MM.1S (cell line): ENCODE results near the gene ANKLE2.

Source experiments
- DNase-seq: peaks from one replicate; pipeline ENCODE4 v3.0.0-alpha.2; 2015
- H2AFZ ChIP-seq: fragments of 300-600 bp; sonication (generic); 2 replicates; pipeline ENCODE4 v1.6.0; 2016; ENCODE audit warnings: antibody characterized with exemption, low read length
- H3F3A ChIP-seq: fragments of 300-600 bp; sonication (generic); 2 replicates; pipeline ENCODE4 v1.6.1; 2016; ENCODE audit warnings: mild to moderate bottlenecking, antibody characterized with exemption, low read length, moderate library complexity, mixed read lengths; ENCODE audit not compliant: insufficient read depth
- H3K27ac ChIP-seq: fragments of 300-600 bp; sonication (generic); 2 replicates; pipeline ENCODE4 v1.5.1; 2016; ENCODE audit warnings: mild to moderate bottlenecking, low read length
- H3K27me3 ChIP-seq: fragments of 300-600 bp; sonication (generic); replicated peaks from 2 replicates; pipeline ENCODE4 v1.6.0; 2016; ENCODE audit warnings: low read length; ENCODE audit not compliant: insufficient read depth
- H3K36me3 ChIP-seq: fragments of 300-600 bp; sonication (generic); replicated peaks from 2 replicates; pipeline ENCODE4 v1.6.1; 2016; ENCODE audit warnings: mild to moderate bottlenecking, low read length, mixed read lengths; ENCODE audit not compliant: insufficient read depth
- H3K4me1 ChIP-seq: fragments of 300-600 bp; sonication (generic); 2 replicates; pipeline ENCODE4 v1.6.1; 2016; ENCODE audit warnings: low read length, mixed read lengths
- H3K4me2 ChIP-seq: fragments of 300-600 bp; sonication (generic); 2 replicates; pipeline ENCODE4 v1.6.0; 2016; ENCODE audit warnings: low read depth, low read length
- H3K4me3 ChIP-seq: fragments of 300-600 bp; sonication (generic); 2 replicates; pipeline ENCODE4 v1.5.1; 2016; ENCODE audit warnings: low read length, mixed read lengths
- H3K79me2 ChIP-seq: fragments of 300-600 bp; sonication (generic); 2 replicates; pipeline ENCODE4 v1.6.1; 2016; ENCODE audit warnings: mixed run types, low read length, mixed read lengths
- H3K9ac ChIP-seq: fragments of 300-600 bp; sonication (generic); 2 replicates; pipeline ENCODE4 v1.6.1; 2016; ENCODE audit warnings: low read length, mixed read lengths
- H3K9me2 ChIP-seq: fragments of 300-600 bp; sonication (generic); replicated peaks from 2 replicates; pipeline ENCODE4 v1.6.1; 2016; ENCODE audit warnings: mild to moderate bottlenecking, low read length, mixed read lengths; ENCODE audit not compliant: insufficient read depth
- H3K9me3 ChIP-seq: fragments of 300-600 bp; sonication (generic); replicated peaks from 2 replicates; pipeline ENCODE4 v1.6.1; 2016; ENCODE audit warnings: mild to moderate bottlenecking, low read length, mixed read lengths; ENCODE audit not compliant: insufficient read depth
- H4K20me1 ChIP-seq: fragments of 300-600 bp; sonication (generic); 2 replicates; pipeline ENCODE4 v1.6.1; 2016; ENCODE audit warnings: mild to moderate bottlenecking, low read length, moderate library complexity, mixed read lengths; ENCODE audit not compliant: insufficient read depth
- CTCF ChIP-seq: fragments of 300-600 bp; sonication (generic); IDR thresholded peaks from 2 replicates; pipeline ENCODE4 v1.5.1; 2016; ENCODE audit warnings: antibody characterized with exemption, low read length, mixed read lengths
- EZH2 ChIP-seq: fragments of 300-600 bp; sonication (generic); optimal IDR thresholded peaks from 2 replicates; pipeline ENCODE3; 2017; ENCODE audit warnings: low read depth, mild to moderate bottlenecking, antibody characterized with exemption, low read length, mixed read lengths
- EZH2phosphoT487 ChIP-seq: fragments of 300-600 bp; sonication (generic); IDR thresholded peaks from 2 replicates; pipeline ENCODE4 v1.6.1; 2018; ENCODE audit warnings: antibody characterized with exemption, low read length

The ANKLE2 gene

GRCh38 chr12:132748319-132748718 is 13.3 kb downstream of the ANKLE2 start:
- Histone ChIP-seq H3K4me2 (no peak overlapping the region), H3K9me3 (no peaks in the 10 kb centered on the region), H3K4me1 (no peaks in the 10 kb centered on the region), H3K9me2 (no peaks in the 10 kb centered on the region), H3K36me3 (no peaks in the 10 kb centered on the region), H3K27ac (no peak overlapping the region), H3K9ac (no peak overlapping the region), H3K4me3 (no peak overlapping the region), H3K79me2 (no peaks in the 10 kb centered on the region; the same call in 1 of the 2 replicates), H2AFZ (no peak overlapping the region), H3K27me3 (no peaks in the 10 kb centered on the region), H3F3A (no peaks in the 10 kb centered on the region), H4K20me1 (no peaks in the 10 kb centered on the region)
- no peak for DNase-seq
- TF ChIP-seq EZH2phosphoT487 (no peak), EZH2 (no peak), CTCF (no peak)

GRCh38 chr12:132747896-132748295 is 13.7 kb downstream of the ANKLE2 start:
- Histone ChIP-seq H4K20me1 (no peaks in the 10 kb centered on the region), H3K79me2 (peaks cover 1% of the 10 kb centered on the region)

GRCh38 chr12:132747395-132747794 is 14.2 kb downstream of the ANKLE2 start:
- peaks cover 5% of the 10 kb centered on the region for H3K79me2 ChIP-seq
- no peaks in the 10 kb centered on the region for H3K36me3 ChIP-seq
- H3K9me3 ChIP-seq: no peaks in the 10 kb centered on the region
- TF ChIP-seq CTCF (no peak), EZH2 (no peak), EZH2phosphoT487 (no peak)
- no peaks in the 10 kb centered on the region for H3F3A ChIP-seq
- no peaks in the 10 kb centered on the region for H3K9me2 ChIP-seq
- no peaks in the 10 kb centered on the region for H4K20me1 ChIP-seq
- DNase-seq: no peak
- H3K9ac ChIP-seq: no peak overlapping the region
- H3K27me3 ChIP-seq: no peaks in the 10 kb centered on the region
- H3K4me1 ChIP-seq: no peaks in the 10 kb centered on the region
- no peak overlapping the region for H2AFZ ChIP-seq
- no peak overlapping the region for H3K4me2 ChIP-seq
- H3K27ac ChIP-seq: no peak overlapping the region
- H3K4me3 ChIP-seq: no peak overlapping the region

More at GRCh38 chr12:132747896-132748295, 13.7 kb downstream of the ANKLE2 start:
- Histone ChIP-seq H3K36me3 (no peaks in the 10 kb centered on the region), H3K4me1 (no peaks in the 10 kb centered on the region), H3K9me2 (no peaks in the 10 kb centered on the region), H3K4me3 (no peak overlapping the region), H3F3A (no peaks in the 10 kb centered on the region), H3K9me3 (no peaks in the 10 kb centered on the region), H3K27ac (no peak overlapping the region), H3K9ac (no peak overlapping the region), H3K4me2 (no peak overlapping the region), H3K27me3 (no peaks in the 10 kb centered on the region), H2AFZ (no peak overlapping the region)
- TF ChIP-seq EZH2: no peak
- TF ChIP-seq EZH2phosphoT487: no peak
- DNase-seq: no peak

GRCh38 chr12:132746613-132747012 is 15.0 kb downstream of the ANKLE2 start:
- H3K9me3 ChIP-seq: no peaks in the 10 kb centered on the region
- TF ChIP-seq EZH2 (no peak), EZH2phosphoT487 (no peak), CTCF (no peak)
- no peak overlapping the region for H2AFZ ChIP-seq
- H3K4me1 ChIP-seq: no peaks in the 10 kb centered on the region
- H3K9me2 ChIP-seq: no peaks in the 10 kb centered on the region
- no peak for DNase-seq
- H3K36me3 ChIP-seq: no peaks in the 10 kb centered on the region
- no peak overlapping the region for H3K9ac ChIP-seq
- no peaks in the 10 kb centered on the region for H4K20me1 ChIP-seq
- H3K4me2 ChIP-seq: no peak overlapping the region
- H3K27me3 ChIP-seq: no peaks in the 10 kb centered on the region
- H3K79me2 ChIP-seq: peaks cover 5% of the 10 kb centered on the region
- H3K27ac ChIP-seq: no peak overlapping the region
- no peak overlapping the region for H3K4me3 ChIP-seq
- H3F3A ChIP-seq: no peaks in the 10 kb centered on the region
